ENCODE data around the gene NFAT5.

Gene NFAT5

DNA sequence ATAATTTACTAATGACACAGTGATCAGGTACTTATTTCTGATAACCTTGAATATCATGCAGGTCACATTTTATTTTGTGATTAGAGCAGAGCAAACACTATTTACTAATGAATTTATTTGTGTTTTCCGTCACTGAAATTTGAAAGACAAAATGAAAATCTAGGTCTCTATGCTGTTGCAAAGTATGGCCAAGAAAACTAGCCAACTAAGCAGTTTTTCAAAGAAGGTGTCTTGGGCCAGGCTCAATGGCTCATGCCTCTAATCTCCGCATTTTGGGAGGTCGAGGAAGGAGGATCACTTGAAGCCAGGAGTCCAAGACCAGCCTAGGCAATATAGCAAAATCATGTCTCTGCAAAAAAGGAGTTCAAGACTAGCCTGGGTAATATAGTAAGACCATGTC lies 3.0 kb upstream of the NFAT5 start:
- no peak for DNase-seq
- peaks cover 9% of the 10 kb centered on the region for H3K4me1 ChIP-seq
- H3K27me3 ChIP-seq = no peaks in the 10 kb centered on the region
- TF ChIP-seq, protein P1, sequence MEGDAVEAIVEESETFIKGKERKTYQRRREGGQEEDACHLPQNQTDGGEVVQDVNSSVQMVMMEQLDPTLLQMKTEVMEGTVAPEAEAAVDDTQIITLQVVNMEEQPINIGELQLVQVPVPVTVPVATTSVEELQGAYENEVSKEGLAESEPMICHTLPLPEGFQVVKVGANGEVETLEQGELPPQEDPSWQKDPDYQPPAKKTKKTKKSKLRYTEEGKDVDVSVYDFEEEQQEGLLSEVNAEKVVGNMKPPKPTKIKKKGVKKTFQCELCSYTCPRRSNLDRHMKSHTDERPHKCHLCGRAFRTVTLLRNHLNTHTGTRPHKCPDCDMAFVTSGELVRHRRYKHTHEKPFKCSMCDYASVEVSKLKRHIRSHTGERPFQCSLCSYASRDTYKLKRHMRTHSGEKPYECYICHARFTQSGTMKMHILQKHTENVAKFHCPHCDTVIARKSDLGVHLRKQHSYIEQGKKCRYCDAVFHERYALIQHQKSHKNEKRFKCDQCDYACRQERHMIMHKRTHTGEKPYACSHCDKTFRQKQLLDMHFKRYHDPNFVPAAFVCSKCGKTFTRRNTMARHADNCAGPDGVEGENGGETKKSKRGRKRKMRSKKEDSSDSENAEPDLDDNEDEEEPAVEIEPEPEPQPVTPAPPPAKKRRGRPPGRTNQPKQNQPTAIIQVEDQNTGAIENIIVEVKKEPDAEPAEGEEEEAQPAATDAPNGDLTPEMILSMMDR (IDR thresholded peaks at IDR 0.05; ENCODE audit: low read depth, low read length) = no peak
- H3K36me3 ChIP-seq = no peaks in the 10 kb centered on the region
- H3K4me3 ChIP-seq (ENCODE audit: low read depth, low read length) = no peak overlapping the region
- H3K9me3 ChIP-seq = no peaks in the 10 kb centered on the region

DNA sequence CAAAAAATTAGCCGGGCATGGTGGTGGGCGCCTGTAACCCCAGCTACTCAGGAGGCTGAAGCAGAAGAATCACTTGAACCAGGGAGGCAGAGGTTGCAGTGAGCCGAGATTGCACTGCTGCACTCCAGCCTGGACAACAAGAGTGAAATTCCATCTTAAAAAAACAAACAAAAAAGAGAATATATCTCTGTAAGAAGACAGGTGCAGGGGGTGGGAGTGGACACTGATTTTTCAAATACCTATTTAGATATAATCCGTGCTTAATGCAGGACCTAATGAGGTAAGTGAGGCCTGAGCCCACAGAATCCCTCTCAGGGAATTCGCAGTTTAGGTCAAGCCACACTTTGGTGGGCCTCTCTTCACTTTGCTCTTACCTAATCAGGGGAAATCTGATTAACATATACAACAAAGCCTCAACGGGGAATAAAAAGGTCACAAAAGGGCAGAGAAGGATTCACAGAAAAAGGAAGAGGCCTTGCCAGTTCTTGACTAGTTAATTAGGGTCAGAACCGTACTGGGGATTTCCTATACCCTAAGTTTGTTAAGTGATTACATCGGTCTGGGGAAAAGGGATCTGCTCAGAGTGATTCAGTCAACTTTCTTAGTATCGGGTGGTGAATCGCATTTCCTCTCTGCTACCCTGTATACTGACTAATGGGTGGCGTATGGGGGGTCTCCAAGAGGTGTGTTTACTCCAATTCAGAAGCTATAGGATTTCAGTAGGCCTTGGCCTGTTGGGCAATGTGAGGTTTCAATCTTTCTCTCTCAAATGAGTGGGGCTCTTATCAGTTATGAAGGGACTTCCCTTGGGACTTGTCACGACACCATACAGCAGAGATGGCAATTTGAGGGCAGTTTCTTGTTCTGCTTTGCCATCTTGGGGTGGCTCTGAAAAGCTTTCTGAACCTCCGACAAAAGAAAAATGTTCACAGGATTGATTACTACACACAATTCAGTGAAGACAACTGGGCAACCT lies 1.9 kb upstream of the NFAT5 start:
- H3K4me1 ChIP-seq = peaks cover 12% of the 10 kb centered on the region
- no peaks in the 10 kb centered on the region for H3K9me3 ChIP-seq
- no peaks in the 10 kb centered on the region for H3K27me3 ChIP-seq
- TF ChIP-seq, protein P1 (IDR thresholded peaks at IDR 0.05; ENCODE audit: low read depth, low read length) = no peak; the same call in 1 of the 2 replicates
- no peaks in the 10 kb centered on the region for H3K36me3 ChIP-seq
- peak; percentile 23 for DNase-seq
- H3K4me3 ChIP-seq (ENCODE audit: low read depth, low read length) = peak overlapping the region; percentile 63

DNA sequence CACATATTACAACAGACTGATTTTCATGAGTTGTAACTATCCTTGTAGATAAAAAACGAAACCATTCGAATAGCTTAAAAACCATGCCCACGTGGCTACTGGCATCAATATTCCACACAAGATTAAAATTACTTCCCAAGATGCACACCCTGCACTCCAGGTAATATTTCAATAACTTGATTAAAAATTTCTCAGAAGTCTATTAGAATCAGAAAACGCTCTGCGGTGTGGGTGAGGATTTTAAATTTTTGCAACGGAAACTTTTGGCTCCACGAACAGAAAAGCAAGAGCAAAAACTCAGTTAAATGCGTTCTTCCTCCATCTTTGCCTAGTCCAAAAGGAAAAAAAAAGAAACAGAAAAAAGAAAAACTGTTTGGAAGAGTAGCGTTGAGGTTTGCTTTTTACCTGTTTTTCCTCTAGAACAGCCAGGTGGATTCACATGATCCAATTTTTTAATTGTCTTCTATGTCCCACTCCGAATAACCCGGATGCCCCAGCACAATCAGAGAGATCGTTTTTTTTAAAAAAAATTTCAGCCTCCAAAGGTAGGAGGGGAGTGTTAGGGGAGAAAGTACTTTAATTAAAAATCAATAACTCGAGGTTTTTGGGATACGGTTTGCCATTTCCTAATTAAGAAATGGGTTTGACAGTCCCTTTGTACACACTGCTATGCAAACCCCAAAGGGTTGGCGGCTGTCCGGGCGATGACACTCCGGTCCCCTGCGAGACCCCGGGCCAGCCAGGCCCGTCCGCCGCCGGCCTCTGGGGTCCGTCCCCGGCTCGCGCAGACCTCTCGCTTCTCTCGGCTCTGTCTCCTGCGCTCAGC lies 708 bp upstream of the NFAT5 start:
- peak overlapping the region; percentile 63 for H3K4me3 ChIP-seq (ENCODE audit: low read depth, low read length)
- TF ChIP-seq, protein P1 (IDR thresholded peaks at IDR 0.05; ENCODE audit: low read depth, low read length) = no peak
- H3K36me3 ChIP-seq = no peaks in the 10 kb centered on the region
- DNase-seq = no peak
- H3K4me1 ChIP-seq = peaks cover 12% of the 10 kb centered on the region
- no peaks in the 10 kb centered on the region for H3K27me3 ChIP-seq
- H3K9me3 ChIP-seq = no peaks in the 10 kb centered on the region

DNA sequence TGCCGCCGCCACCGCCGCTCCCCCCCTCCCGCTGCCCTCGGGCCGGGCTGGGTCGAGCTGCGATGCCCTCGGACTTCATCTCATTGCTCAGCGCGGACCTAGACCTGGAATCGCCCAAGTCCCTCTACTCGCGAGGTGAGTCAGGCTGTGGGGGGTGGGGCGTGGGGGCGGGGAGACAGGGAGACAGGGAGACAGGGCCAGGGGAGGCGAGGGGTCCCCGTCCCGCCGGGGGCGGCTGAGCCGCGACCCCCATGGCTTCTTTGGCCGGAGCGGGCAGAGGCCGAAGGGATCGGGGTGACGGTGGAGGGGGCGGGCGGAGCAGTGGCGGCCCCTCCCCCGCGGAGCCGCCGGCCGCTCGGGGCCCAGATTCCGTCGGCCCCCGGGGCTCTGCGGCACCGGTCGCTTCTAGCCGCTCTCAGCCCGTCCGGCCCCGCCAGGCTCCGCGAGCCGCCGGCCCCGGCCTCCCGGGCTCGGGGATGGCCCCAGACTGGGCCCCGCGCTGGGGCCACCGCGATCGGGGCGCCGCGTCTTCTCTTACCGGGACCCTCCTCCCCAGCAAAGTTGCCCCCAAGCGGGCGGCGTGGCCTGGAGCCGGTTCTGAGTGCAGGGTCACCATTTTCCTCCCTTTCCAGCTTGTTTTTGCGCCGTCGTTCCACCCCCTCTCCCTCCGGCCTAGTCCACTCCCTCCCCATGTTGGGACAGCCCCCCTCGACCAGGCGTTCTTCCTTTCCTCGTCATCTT lies 644 bp downstream of the NFAT5 start:
- TF ChIP-seq, protein P1 (IDR thresholded peaks at IDR 0.05; ENCODE audit: low read depth, low read length) = no peak
- Histone ChIP-seq H3K4me1 (peaks cover 12% of the 10 kb centered on the region), H3K27me3 (no peaks in the 10 kb centered on the region), H3K36me3 (no peaks in the 10 kb centered on the region; the same call in 1 of the 2 replicates), H3K9me3 (no peaks in the 10 kb centered on the region), H3K4me3 (ENCODE audit: low read depth, low read length) (peak overlapping the region; percentile 74)
- DNase-seq = peak; percentile 46

DNA sequence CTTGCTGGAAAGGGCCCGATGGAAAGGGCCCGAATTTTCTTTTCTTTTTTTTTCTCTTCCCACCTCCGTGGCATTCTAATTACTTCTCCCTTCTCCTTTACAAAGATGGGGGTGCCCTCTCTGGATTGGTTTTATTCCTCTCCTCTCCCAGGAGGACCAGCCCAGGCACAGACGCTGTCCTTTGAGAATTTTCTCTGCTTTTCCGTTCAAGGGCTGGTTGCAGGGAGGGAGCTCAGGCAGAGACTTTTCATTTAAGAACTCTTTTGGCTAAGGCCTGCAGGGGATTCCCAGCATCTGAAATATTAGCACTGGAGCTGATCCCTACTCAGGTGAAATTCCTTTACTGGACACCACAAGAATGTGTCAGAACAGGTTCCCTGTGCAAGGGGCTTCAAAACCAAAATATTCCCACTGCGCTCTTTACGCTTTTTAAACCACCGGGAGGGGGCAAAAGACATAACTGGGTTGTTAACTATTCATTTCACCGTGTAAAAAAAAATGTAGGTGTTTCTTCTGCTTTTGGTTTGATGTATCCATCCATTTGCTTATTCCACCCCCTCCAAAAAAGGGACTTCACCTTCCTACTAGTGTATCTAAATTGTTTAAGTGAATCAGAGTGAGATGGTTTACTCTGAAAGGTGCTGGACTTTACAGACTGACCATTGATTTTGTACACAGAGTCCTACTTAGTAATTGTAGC lies 1.4 kb downstream of the NFAT5 start:
- no peaks in the 10 kb centered on the region; the same call in 1 of the 2 replicates for H3K36me3 ChIP-seq
- H3K4me1 ChIP-seq = peaks cover 12% of the 10 kb centered on the region
- H3K4me3 ChIP-seq (ENCODE audit: low read depth, low read length) = peak overlapping the region; percentile 74
- H3K9me3 ChIP-seq = no peaks in the 10 kb centered on the region
- DNase-seq = no peak
- no peaks in the 10 kb centered on the region for H3K27me3 ChIP-seq
- TF ChIP-seq, protein P1 (IDR thresholded peaks at IDR 0.05; ENCODE audit: low read depth, low read length) = peak; percentile 25; the same call in 1 of the 2 replicates

Measured in BE2C (cell line).